HG03045 (cell line): Measurements from ENCODE around the gene OR10X1.

ENCODE experiments used
- ATAC-seq: cut with Tn5 transposase; IDR thresholded peaks from one replicate; pipeline ENCODE4 v1.9.1; 2021; ENCODE audit warnings: mild to moderate bottlenecking, moderate library complexity; ENCODE audit not compliant: unreplicated experiment

OR10X1 gene

GRCh38 chr1:158579733-158580132 lies at the start of gene OR10X1:
TSS of gene OR10X1 (minus strand) at chr1:158579899. CDS start at chr1:158579899, 0 bp downstream.
- no peak for ATAC-seq

DNA sequence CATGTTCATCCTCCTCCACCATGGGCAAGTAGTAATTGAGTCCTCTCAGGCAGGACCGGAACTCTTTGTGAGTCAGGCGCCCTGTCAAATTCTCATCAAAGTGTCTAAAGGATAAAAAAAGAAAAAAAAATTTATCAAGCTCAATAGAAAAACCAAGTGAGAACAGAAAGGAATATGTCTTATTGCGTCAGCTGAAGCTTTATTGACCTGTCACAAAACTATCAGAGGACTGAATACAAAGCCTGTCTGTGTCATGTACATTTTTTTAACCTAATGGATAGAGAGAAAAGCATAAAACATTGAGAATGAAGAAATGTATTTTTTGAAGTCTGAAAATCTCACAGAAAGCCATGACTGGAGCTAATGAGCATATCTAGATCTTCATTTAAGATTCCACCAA lies 34.1 kb upstream of the OR10X1 start:
- ATAC-seq, result no peak

DNA sequence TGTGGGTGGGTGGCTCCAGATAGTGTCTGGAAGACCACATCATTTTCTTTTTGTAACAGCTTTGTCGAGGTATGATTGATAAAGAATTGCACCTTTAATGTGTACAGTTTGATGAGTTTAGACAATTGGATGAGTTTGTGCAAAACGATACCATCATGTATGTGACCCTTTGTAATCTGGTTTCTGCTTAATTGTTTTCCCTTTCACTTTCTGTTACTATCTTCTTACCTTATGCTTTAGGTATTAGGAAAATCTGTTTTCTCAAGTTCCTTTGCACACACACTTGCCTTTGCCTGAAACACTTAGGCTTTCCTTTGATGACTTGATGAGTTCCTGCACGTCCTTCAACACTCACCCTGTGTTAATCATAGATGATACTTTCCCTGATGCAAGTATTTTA lies 32.2 kb upstream of the OR10X1 start:
- ATAC-seq, result no peak

DNA sequence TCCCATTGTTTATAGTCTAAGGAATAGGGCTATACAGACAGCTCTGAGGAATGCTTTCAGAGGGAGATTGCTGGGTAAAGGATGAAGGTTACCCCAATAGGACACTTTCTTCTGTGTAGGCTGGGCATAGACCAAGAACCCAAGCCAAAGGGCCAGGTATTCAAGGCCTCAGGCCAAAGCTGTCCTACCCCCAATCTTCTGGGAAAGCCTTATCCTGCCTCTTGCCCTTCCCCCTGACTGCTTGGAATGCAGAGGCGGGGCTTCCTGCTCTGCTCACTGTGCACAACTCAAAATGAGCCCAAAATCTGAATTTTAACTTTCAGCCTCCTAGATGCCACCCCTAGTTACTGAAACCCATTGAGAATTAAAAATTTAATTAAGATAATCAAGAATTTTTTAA lies 27.6 kb upstream of the OR10X1 start:
- ATAC-seq, result no peak

DNA sequence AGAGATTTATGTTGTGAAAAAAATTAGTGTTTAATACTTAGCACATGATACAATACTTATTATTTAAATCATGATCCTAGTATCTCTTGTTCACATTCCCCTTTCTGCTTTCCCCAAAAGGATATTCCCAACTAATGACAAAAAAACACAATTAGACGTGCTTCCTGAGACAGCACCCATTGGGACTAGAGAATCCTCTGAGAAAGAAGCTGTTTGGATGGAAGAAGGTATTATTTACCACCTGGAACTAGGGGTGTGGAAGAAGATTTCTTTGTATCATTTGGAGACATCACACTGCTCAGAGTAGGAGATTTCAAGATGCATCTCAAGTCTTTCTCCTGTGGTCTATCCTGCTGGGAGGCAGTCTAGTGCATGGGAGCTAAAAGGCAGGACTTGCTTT lies 25.3 kb upstream of the OR10X1 start, which contains the start of gene OR10Z1:
Gene OR10Z1, plus strand, starts transcription at position 301 of the 400 bp plus-strand sequence. CDS start 1,171 bp downstream, outside the sequence.
- ATAC-seq, result no peak

DNA sequence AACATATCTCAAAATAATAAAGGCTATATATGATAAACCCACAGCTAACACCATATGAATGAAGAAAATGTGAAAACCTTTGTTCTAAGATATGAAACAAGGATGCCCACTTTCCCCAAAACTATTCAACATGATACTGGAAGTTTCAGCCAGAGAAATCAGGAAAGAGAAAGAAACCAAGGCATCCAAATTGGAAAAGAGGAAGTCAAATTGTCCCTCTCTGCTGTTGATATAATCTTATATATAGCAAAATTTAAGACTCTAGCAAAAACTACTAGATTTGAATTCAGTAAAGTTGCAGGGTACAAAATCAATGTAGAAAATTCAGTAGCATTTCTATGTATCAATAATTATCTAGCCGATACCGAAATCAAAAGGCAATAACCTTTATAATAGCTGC lies 21.0 kb upstream of the OR10X1 start:
- ATAC-seq, result no peak

DNA sequence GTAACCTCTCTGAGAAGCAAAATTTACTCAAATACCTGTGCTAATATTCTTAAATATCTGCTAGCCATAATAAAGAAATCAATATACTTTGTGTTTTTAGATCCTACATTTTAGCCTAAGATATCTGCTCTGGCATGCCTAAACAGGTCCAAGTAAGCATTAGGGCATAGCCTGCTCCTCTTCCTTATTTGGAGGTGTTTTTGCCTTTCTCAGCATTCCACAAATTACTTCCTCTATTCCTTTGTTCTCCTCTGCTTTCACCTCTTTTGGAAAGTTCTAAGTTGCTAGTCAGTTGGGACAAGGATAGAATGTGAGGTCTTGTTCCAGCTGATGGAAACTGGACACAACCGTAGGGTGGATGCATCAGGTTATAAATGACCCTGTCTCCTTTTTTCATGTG lies 7.2 kb upstream of the OR10X1 start:
- no peak for ATAC-seq

DNA sequence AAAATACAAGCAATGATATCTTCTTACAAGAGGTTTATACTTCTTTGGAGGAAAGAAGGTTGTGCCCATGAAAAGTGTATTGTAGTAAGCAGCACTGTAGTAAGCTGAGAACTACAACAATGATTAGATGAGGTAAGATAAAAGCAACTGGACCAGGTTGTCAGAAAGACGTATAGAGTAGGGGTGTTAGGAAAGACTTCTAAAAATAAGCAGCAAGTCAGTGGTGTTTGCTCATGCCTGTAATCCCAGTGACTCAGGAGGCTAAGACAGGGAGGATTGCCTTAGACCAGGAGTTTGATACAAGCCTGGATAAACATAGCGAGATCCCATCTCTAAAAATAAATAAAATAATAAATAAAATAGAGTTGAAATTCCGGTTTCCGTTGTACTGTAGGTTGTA lies 4.3 kb upstream of the OR10X1 start:
- no peak for ATAC-seq

GRCh38 chr1:158577561-158577960 lies 2.1 kb downstream of the OR10X1 start:
- no peak for ATAC-seq

GRCh38 chr1:158572226-158572625 lies 7.5 kb downstream of the OR10X1 start:
- ATAC-seq, result no peak

- ATAC-seq, result no peak
These were observed 9.2 kb downstream of the OR10X1 start, which contains the start of gene OR6P1 for GRCh38 chr1:158570480-158570879. TSS of gene OR6P1 (minus strand) at chr1:158570580. CDS start at chr1:158563604, 6,976 bp downstream.

GRCh38 chr1:158564608-158565007 lies 15.1 kb downstream of the OR10X1 start:
- ATAC-seq, result no peak

GRCh38 chr1:158563853-158564252 lies 15.8 kb downstream of the OR10X1 start:
- ATAC-seq, result no peak

DNA sequence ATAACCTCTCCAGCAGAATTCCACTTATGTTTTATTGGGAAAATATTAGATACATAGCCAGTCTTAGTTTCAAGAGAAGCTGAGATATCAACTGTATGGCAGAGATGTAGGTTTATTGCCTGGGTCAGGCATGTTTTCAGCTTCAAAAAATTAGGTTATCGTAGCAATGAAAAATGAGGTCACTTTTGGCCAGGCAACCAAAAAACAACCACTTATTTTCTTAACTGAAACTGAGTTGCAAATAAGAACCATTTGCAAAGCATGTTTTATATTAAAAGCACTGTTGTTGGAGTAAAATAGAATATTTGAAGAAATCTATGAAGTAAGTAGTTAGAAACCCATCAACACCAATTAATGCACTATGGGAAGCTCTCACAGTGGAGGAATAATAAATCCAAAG lies 20.0 kb downstream of the OR10X1 start:
- no peak for ATAC-seq

- ATAC-seq, result no peak
These were observed 25.3 kb downstream of the OR10X1 start, which contains the start of gene OR6Y1 for GRCh38 chr1:158554352-158554751. TSS of gene OR6Y1 (minus strand) at chr1:158554405. CDS start at chr1:158548105, 6,300 bp downstream.

- no peak for ATAC-seq
These were observed 27.4 kb downstream of the OR10X1 start for GRCh38 chr1:158552296-158552695.

- no peak for ATAC-seq
These were observed 32.2 kb downstream of the OR10X1 start for GRCh38 chr1:158547533-158547932.

GRCh38 chr1:158537609-158538008 lies 42.1 kb downstream of the OR10X1 start:
- ATAC-seq, result no peak

DNA sequence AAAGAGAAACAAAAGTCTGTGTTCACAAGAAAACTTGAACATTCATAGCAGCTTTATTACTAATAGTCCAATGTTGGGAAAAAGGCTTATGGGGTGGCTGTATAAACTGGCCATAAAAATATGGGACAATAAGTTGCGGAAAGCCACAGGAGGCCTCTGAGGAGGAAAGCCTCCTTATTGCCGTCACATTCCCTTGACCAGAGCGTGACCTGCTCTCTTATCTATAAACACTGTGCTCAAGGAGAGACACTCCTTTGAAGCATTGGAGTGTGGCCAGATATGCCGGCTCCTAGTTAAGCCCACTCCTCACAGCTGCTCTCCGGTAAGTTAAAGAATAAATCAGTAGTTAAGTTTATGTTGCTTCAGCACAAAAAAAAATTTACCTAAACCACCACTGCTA lies 45.2 kb downstream of the OR10X1 start:
- ATAC-seq, result no peak
